Cardiac ventricle fibroblast (primary cell): ENCODE results near the gene RNASE4. TPM values are rescaled to one million over a fixed set of nuclear protein-coding genes. Genes with fewer than 3 reads are reported as not detected.

Experiments
- total RNA-seq: library from RNA; depleted of rRNA; stranded (reverse); fragments of >200 nt; gene quantifications from 2 replicates; pipeline ENCODE4 v1.2.3, GENCODE V29; 2015

Gene RNASE4
- 100.0 and 133 TPM in 2 replicates for total RNA-seq

GRCh38 chr14:20683891-20684661 lies at the start of gene RNASE4:
Gene RNASE4, plus strand, starts transcription at chr14:20684560. Its CDS starts 14,812 bp downstream, at chr14:20699372.

GRCh38 chr14:20641591-20641990 lies 42.8 kb upstream of the RNASE4 start, which contains the start of gene OR6S1:
Gene OR6S1, minus strand, starts transcription at chr14:20641691. Its CDS starts 0 bp downstream, at chr14:20641691.

GRCh38 chr14:20688167-20688839 lies 3.9 kb downstream of the RNASE4 start, which contains the start of gene ANG:
Gene ANG, plus strand, starts transcription at chr14:20688764. Its CDS starts 4,801 bp downstream, at chr14:20693565.

GRCh38 chr14:20745571-20746358 lies 61.4 kb downstream of the RNASE4 start, which contains the start of gene EDDM3A:
Gene EDDM3A, plus strand, starts transcription at chr14:20745887. Its CDS starts 1,694 bp downstream, at chr14:20747581.

Other genes with a start within 250 kb of the RNASE4 start
- gene KLHL33, start 248.4 kb upstream of the RNASE4 start, total RNA-seq = 0.31 TPM in 1 of 2 replicates, not detected in the other
- 27.0 and 34.1 TPM in 2 replicates for gene OSGEP, start 229.7 kb upstream of the RNASE4 start, total RNA-seq
- gene APEX1, start 229.3 kb upstream of the RNASE4 start, total RNA-seq = 156 and 173 TPM in 2 replicates
- gene PIP4P1, start 223.1 kb upstream of the RNASE4 start, total RNA-seq = 14.6 and 17.6 TPM in 2 replicates
- gene PNP, start 215.2 kb upstream of the RNASE4 start, total RNA-seq = 17.1 and 21.0 TPM in 2 replicates
- gene RNASE10, start 179.0 kb upstream of the RNASE4 start, total RNA-seq = not detected in 2 replicates
- not detected in 2 replicates for gene RNASE9, start 123.5 kb upstream of the RNASE4 start, total RNA-seq
- not detected in 2 replicates for gene RNASE11, start 96.6 kb upstream of the RNASE4 start, total RNA-seq
- gene RNASE12, start 93.2 kb upstream of the RNASE4 start, total RNA-seq = not detected in 2 replicates
- gene OR6S1, start 42.9 kb upstream of the RNASE4 start, total RNA-seq = not detected in 2 replicates
- gene ANG, start 4.2 kb downstream of the RNASE4 start, total RNA-seq = 24.5 and 37.8 TPM in 2 replicates
- gene EDDM3A, start 61.3 kb downstream of the RNASE4 start, total RNA-seq = not detected in 2 replicates
- not detected in 2 replicates for gene EDDM3B, start 83.8 kb downstream of the RNASE4 start, total RNA-seq
- not detected in 2 replicates for gene RNASE6, start 96.7 kb downstream of the RNASE4 start, total RNA-seq
- 1.7 and 3.6 TPM in 2 replicates for gene RNASE1, start 118.3 kb downstream of the RNASE4 start, total RNA-seq
- gene RNASE3, start 206.8 kb downstream of the RNASE4 start, total RNA-seq = not detected in 2 replicates